Omental fat pad (tissue), 4 donors: ENCODE measurements around the gene ZNF366. TPM values are rescaled to one million over a fixed set of nuclear protein-coding genes. Genes with fewer than 3 reads are reported as not detected.

Experiments
- ATAC-seq: fragments of 150-250 bp; one replicate; pipeline ENCODE4 v1.9.1; 2016; ENCODE audit warnings: mild to moderate bottlenecking, moderate library complexity; ENCODE audit not compliant: low FRiP score
- DNase-seq: peaks from one replicate; pipeline ENCODE4 v3.0.0-alpha.2; 2019; ENCODE audit warnings: low spot score
- CTCF ChIP-seq, 3 donors: fragments of 450-650 bp; IDR thresholded peaks; one replicate each; pipeline ENCODE4 v1.5.1; 2016 to 2017; ENCODE audit warnings: antibody characterized with exemption in 3 of 3, mild to moderate bottlenecking in 3 of 3, moderate library complexity in 2 of 3
- total RNA-seq, 4 donors: library from RNA; depleted of rRNA; stranded (reverse); fragments of >200 nt; gene quantifications; one replicate each; pipeline ENCODE4 v1.1.0, GENCODE V29; 2016

Gene ZNF366
- total RNA-seq, 4 donors from 2014 or later = 0.74 to 25.2 (median 6.5) TPM

GRCh38 chr5:72447751-72448150 is 59.5 kb downstream of the ZNF366 start:
- DNase-seq (no peak), ATAC-seq (no peak)
- no peak for TF ChIP-seq CTCF (IDR thresholded peaks at IDR 0.05)

- no peak for DNase-seq
- ATAC-seq = no peak
- TF ChIP-seq CTCF (IDR thresholded peaks at IDR 0.05) = no peak
Measured at GRCh38 chr5:72445969-72446368, 61.2 kb downstream of the ZNF366 start.

- ATAC-seq (no peak), DNase-seq (no peak)
- no peak for TF ChIP-seq CTCF (IDR thresholded peaks at IDR 0.05)
Measured at GRCh38 chr5:72443883-72444282, 63.3 kb downstream of the ZNF366 start.

- DNase-seq = no peak
- ATAC-seq = peak; percentile 45
- no peak for TF ChIP-seq CTCF (IDR thresholded peaks at IDR 0.05)
Measured at GRCh38 chr5:72441862-72442540, 65.2 kb downstream of the ZNF366 start.

- no peak for TF ChIP-seq CTCF (IDR thresholded peaks at IDR 0.05)
- DNase-seq (no peak), ATAC-seq (no peak)
Measured at GRCh38 chr5:72441094-72441723, 66.0 kb downstream of the ZNF366 start.

GRCh38 chr5:72440207-72440638 is 67.0 kb downstream of the ZNF366 start:
- no peak for TF ChIP-seq CTCF (IDR thresholded peaks at IDR 0.05)
- ATAC-seq (no peak), DNase-seq (no peak)

GRCh38 chr5:72439192-72439591 is 68.0 kb downstream of the ZNF366 start:
- ATAC-seq = no peak
- TF ChIP-seq CTCF (IDR thresholded peaks at IDR 0.05) = no peak
- DNase-seq = no peak
